WTC11 (cell line): Measurements from ENCODE around the gene KCND3. TPM values are rescaled to one million over a fixed set of nuclear protein-coding genes. Genes with fewer than 3 reads are reported as not detected.

Source experiments
- ATAC-seq: fragments of 200-7000 bp; cut with Tn5 transposase; 2 replicates; pipeline ENCODE4 v1.10.0; 2021; ENCODE audit warnings: mild to moderate bottlenecking, moderate library complexity
- CTCF ChIA-PET: fragments of 300-600 bp; sonication (Branson Sonifier 250); formaldehyde crosslinking; loops from one replicate; lab custom pipeline; 2021; ENCODE audit warnings: antibody characterized with exemption; lab: Charles Lee
- POLR2A ChIA-PET: fragments of 350-600 bp; sonication (Branson Sonifier 250); formaldehyde crosslinking; loops from one replicate; lab custom pipeline; 2021; ENCODE audit warnings: antibody characterized with exemption; lab: Charles Lee
- DNase-seq: peaks from one replicate; pipeline ENCODE4 v3.0.0; 2021; ENCODE audit warnings: low spot score
- H3K27ac Mint-ChIP-seq: 2 replicates; pipeline ENCODE4 v1.8.0; 2021; ENCODE audit warnings: mixed read lengths
- H3K27me3 Mint-ChIP-seq: 2 replicates; pipeline ENCODE4 v1.8.0; 2021; ENCODE audit warnings: low read depth, mild to moderate bottlenecking, moderate library complexity, mixed read lengths
- H3K36me3 Mint-ChIP-seq: 2 replicates; pipeline ENCODE4 v1.8.0; 2021; ENCODE audit warnings: mixed read lengths
- H3K4me1 Mint-ChIP-seq: 2 replicates; pipeline ENCODE4 v1.8.0; 2022; ENCODE audit warnings: mixed read lengths
- H3K4me3 Mint-ChIP-seq: 2 replicates; pipeline ENCODE4 v1.8.0; 2021; ENCODE audit warnings: mild to moderate bottlenecking, moderate library complexity, mixed read lengths
- H3K9me3 Mint-ChIP-seq: 2 replicates; pipeline ENCODE4 v1.8.0; 2021; ENCODE audit warnings: mixed read lengths
- CBFB ChIP-seq: sonication (generic); formaldehyde crosslinking; IDR thresholded peaks from 2 replicates; pipeline ENCODE4 v1.8.1; 2022; ENCODE audit warnings: mild to moderate bottlenecking, low read depth, missing genetic modification reagents
- GRHL2 ChIP-seq: fragments of 250-450 bp; sonication (Bioruptor Pico); IDR thresholded peaks from 2 replicates; pipeline ENCODE4 v1.8.0; 2022; ENCODE audit warnings: mild to moderate bottlenecking, moderate library complexity; ENCODE audit not compliant: insufficient replicate concordance, severe bottlenecking
- GTF2I ChIP-seq: fragments of 250-450 bp; sonication (Bioruptor Pico); conservative IDR thresholded peaks from 2 replicates; pipeline ENCODE4 v1.4.0; 2021; ENCODE audit warnings: mild to moderate bottlenecking
- JUN ChIP-seq: sonication (generic); formaldehyde crosslinking; IDR thresholded peaks from 2 replicates; pipeline ENCODE4 v1.8.0; 2023; ENCODE audit warnings: mild to moderate bottlenecking, missing genetic modification reagents
- NFATC4 ChIP-seq: fragments of 250-450 bp; sonication (Bioruptor Pico); IDR thresholded peaks from 2 replicates; pipeline ENCODE4 v1.9.0; 2021; ENCODE audit warnings: mild to moderate bottlenecking
- NR1H2 ChIP-seq: sonication (generic); formaldehyde crosslinking; IDR thresholded peaks from 2 replicates; pipeline ENCODE4 v1.9.0; 2021; ENCODE audit warnings: mild to moderate bottlenecking, moderate library complexity, missing genetic modification reagents
- SMAD4 ChIP-seq: sonication (generic); formaldehyde crosslinking; IDR thresholded peaks from 2 replicates; pipeline ENCODE4 v1.8.0; 2022; ENCODE audit warnings: mild to moderate bottlenecking, missing genetic modification reagents
- SP1 ChIP-seq: sonication (generic); formaldehyde crosslinking; conservative IDR thresholded peaks from 2 replicates; pipeline ENCODE4 v1.8.1; 2022; ENCODE audit warnings: missing genetic modification reagents
- ZNF317 ChIP-seq: sonication (generic); formaldehyde crosslinking; IDR thresholded peaks from 2 replicates; pipeline ENCODE4 v1.8.1; 2023; ENCODE audit warnings: low read depth, mild to moderate bottlenecking, moderate library complexity, missing genetic modification reagents, borderline replicate concordance
- ZNF416 ChIP-seq: fragments of 250-450 bp; sonication (Bioruptor Pico); IDR thresholded peaks from 2 replicates; pipeline ENCODE4 v1.9.0; 2021; ENCODE audit warnings: mild to moderate bottlenecking, inconsistent platforms
- ZNF671 ChIP-seq: fragments of 250-450 bp; sonication (Bioruptor Pico); IDR thresholded peaks from 2 replicates; pipeline ENCODE4 v1.8.0; 2021; ENCODE audit warnings: mild to moderate bottlenecking
- total RNA-seq: library from RNA; stranded (reverse); gene quantifications from 3 replicates; pipeline ENCODE4 v1.2.3, GENCODE V29; 2021
- TF ChIP-seq, protein P1 (sequence below): sonication (generic); formaldehyde crosslinking; IDR thresholded peaks from 2 replicates; pipeline ENCODE4 v1.8.0; 2022; ENCODE audit warnings: missing genetic modification reagents
- TF ChIP-seq, protein P2 (sequence below): fragments of 250-450 bp; sonication (Bioruptor Pico); IDR thresholded peaks from 2 replicates; pipeline ENCODE4 v2.1.2; 2022; ENCODE audit warnings: mild to moderate bottlenecking, moderate library complexity
- TF ChIP-seq, protein P3 (sequence below): sonication (generic); formaldehyde crosslinking; IDR thresholded peaks from 2 replicates; pipeline ENCODE4 v1.8.1; 2023; ENCODE audit warnings: mild to moderate bottlenecking, missing genetic modification reagents
- TF ChIP-seq, protein P4 (sequence below): sonication (generic); formaldehyde crosslinking; IDR thresholded peaks from 2 replicates; pipeline ENCODE4 v1.8.1; 2023; ENCODE audit warnings: mild to moderate bottlenecking, missing genetic modification reagents
- TF ChIP-seq, protein P5 (sequence below): fragments of 200-600 bp; IDR thresholded peaks from 2 replicates; pipeline ENCODE4 v1.8.0; 2022; ENCODE audit warnings: antibody characterized with exemption
- TF ChIP-seq, protein P6 (sequence below): sonication (generic); formaldehyde crosslinking; IDR thresholded peaks from 2 replicates; pipeline ENCODE4 v1.8.0; 2022; ENCODE audit warnings: mild to moderate bottlenecking, missing genetic modification reagents
- TF ChIP-seq, protein P7 (sequence below): sonication (generic); formaldehyde crosslinking; IDR thresholded peaks from 2 replicates; pipeline ENCODE4 v1.8.0; 2022; ENCODE audit warnings: mild to moderate bottlenecking, missing genetic modification reagents
- TF ChIP-seq, protein P8 (sequence below): sonication (generic); formaldehyde crosslinking; IDR thresholded peaks from 2 replicates; pipeline ENCODE4 v1.8.1; 2023; ENCODE audit warnings: mild to moderate bottlenecking, moderate library complexity, missing genetic modification reagents

The KCND3 gene
- total RNA-seq, 1 experiment from 2014 or later, result 0.35 TPM

DNA sequence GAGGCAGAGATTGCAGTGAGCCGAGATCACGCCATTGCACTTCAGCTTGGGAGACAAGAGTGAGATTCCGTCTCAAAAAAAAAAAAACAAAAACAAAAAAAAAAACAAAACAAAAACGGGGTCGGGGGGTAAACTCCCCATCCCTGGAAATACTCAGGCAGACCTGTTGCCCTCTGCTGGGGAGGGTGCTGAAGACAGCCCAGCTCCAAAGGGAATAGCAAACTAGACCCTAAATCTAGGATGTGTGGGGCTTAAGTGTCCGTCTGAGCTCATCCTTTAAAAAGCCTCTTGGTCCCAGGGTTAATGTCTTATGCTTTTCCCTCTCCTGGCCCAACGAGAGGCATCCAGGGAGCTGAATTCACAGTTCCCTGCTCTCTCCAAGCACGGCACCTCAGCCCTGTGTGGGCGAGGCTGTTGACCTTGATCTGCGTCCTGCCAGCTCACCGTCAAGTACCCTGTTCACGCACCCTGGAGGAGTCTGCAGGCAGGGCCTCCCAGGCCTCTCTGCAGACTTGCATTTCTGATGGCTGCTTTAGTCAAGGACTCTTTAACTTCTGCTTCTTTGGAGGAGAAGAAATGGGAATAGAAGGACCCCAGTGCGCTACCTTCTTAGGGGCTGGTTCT lies 22.3 kb downstream of the KCND3 start (continued):
- TF ChIP-seq, protein P1, sequence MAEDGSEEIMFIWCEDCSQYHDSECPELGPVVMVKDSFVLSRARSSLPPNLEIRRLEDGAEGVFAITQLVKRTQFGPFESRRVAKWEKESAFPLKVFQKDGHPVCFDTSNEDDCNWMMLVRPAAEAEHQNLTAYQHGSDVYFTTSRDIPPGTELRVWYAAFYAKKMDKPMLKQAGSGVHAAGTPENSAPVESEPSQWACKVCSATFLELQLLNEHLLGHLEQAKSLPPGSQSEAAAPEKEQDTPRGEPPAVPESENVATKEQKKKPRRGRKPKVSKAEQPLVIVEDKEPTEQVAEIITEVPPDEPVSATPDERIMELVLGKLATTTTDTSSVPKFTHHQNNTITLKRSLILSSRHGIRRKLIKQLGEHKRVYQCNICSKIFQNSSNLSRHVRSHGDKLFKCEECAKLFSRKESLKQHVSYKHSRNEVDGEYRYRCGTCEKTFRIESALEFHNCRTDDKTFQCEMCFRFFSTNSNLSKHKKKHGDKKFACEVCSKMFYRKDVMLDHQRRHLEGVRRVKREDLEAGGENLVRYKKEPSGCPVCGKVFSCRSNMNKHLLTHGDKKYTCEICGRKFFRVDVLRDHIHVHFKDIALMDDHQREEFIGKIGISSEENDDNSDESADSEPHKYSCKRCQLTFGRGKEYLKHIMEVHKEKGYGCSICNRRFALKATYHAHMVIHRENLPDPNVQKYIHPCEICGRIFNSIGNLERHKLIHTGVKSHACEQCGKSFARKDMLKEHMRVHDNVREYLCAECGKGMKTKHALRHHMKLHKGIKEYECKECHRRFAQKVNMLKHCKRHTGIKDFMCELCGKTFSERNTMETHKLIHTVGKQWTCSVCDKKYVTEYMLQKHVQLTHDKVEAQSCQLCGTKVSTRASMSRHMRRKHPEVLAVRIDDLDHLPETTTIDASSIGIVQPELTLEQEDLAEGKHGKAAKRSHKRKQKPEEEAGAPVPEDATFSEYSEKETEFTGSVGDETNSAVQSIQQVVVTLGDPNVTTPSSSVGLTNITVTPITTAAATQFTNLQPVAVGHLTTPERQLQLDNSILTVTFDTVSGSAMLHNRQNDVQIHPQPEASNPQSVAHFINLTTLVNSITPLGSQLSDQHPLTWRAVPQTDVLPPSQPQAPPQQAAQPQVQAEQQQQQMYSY (CRISPR knock-in tag), result no peak
- TF ChIP-seq GTF2I (CRISPR knock-in tag) (no peak), ZNF671 (CRISPR knock-in tag) (no peak), SP1 (no peak), JUN (CRISPR knock-in tag) (no peak), SMAD4 (CRISPR knock-in tag) (no peak), ZNF317 (no peak), NFATC4 (no peak)
- TF ChIP-seq, protein P2, sequence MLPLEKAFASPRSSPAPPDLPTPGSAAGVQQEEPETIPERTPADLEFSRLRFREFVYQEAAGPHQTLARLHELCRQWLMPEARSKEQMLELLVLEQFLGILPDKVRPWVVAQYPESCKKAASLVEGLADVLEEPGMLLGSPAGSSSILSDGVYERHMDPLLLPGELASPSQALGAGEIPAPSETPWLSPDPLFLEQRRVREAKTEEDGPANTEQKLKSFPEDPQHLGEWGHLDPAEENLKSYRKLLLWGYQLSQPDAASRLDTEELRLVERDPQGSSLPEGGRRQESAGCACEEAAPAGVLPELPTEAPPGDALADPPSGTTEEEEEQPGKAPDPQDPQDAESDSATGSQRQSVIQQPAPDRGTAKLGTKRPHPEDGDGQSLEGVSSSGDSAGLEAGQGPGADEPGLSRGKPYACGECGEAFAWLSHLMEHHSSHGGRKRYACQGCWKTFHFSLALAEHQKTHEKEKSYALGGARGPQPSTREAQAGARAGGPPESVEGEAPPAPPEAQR (CRISPR knock-in tag), result no peak
- TF ChIP-seq, protein P3, sequence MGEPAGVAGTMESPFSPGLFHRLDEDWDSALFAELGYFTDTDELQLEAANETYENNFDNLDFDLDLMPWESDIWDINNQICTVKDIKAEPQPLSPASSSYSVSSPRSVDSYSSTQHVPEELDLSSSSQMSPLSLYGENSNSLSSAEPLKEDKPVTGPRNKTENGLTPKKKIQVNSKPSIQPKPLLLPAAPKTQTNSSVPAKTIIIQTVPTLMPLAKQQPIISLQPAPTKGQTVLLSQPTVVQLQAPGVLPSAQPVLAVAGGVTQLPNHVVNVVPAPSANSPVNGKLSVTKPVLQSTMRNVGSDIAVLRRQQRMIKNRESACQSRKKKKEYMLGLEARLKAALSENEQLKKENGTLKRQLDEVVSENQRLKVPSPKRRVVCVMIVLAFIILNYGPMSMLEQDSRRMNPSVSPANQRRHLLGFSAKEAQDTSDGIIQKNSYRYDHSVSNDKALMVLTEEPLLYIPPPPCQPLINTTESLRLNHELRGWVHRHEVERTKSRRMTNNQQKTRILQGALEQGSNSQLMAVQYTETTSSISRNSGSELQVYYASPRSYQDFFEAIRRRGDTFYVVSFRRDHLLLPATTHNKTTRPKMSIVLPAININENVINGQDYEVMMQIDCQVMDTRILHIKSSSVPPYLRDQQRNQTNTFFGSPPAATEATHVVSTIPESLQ (CRISPR knock-in tag), result no peak
- TF ChIP-seq, protein P4, sequence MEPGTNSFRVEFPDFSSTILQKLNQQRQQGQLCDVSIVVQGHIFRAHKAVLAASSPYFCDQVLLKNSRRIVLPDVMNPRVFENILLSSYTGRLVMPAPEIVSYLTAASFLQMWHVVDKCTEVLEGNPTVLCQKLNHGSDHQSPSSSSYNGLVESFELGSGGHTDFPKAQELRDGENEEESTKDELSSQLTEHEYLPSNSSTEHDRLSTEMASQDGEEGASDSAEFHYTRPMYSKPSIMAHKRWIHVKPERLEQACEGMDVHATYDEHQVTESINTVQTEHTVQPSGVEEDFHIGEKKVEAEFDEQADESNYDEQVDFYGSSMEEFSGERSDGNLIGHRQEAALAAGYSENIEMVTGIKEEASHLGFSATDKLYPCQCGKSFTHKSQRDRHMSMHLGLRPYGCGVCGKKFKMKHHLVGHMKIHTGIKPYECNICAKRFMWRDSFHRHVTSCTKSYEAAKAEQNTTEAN (CRISPR knock-in tag), result no peak
- TF ChIP-seq, protein P5, sequence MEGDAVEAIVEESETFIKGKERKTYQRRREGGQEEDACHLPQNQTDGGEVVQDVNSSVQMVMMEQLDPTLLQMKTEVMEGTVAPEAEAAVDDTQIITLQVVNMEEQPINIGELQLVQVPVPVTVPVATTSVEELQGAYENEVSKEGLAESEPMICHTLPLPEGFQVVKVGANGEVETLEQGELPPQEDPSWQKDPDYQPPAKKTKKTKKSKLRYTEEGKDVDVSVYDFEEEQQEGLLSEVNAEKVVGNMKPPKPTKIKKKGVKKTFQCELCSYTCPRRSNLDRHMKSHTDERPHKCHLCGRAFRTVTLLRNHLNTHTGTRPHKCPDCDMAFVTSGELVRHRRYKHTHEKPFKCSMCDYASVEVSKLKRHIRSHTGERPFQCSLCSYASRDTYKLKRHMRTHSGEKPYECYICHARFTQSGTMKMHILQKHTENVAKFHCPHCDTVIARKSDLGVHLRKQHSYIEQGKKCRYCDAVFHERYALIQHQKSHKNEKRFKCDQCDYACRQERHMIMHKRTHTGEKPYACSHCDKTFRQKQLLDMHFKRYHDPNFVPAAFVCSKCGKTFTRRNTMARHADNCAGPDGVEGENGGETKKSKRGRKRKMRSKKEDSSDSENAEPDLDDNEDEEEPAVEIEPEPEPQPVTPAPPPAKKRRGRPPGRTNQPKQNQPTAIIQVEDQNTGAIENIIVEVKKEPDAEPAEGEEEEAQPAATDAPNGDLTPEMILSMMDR, result no peak

DNA sequence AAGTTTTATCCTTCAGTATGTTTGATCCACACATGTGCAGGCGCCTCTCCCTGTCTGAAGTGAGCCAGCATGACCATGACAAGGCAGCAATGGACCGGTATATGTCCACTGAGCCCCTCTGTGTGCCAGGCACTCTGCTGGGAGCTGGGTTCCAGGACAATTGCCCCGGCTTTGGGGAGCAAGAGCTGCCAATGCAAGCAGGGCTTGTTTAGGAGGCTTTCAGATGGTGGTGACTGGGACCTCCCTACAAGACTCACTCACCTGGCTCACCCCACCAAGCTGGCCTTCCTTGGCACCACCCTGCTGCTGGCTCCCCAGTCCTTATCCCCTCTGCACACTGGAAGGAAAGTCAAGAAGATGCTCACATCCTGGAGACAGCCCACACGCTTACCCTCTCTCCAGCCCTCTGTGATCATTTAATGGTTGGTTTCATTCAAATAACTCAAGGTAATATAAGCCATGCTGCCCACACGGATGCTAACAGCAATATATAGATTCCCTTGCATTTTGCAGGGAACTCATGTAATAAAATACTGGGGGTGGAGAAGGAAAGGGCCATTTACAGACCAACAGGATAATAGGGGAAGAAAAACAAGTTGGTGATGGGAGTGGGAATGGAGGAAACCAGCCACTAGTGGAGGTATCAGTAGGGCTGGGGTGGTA lies 23.6 kb downstream of the KCND3 start:
- POLR2A ChIA-PET, result no interaction called here
- TF ChIP-seq, protein P6, sequence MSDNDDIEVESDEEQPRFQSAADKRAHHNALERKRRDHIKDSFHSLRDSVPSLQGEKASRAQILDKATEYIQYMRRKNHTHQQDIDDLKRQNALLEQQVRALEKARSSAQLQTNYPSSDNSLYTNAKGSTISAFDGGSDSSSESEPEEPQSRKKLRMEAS (CRISPR knock-in tag), result no peak
- no peak for TF ChIP-seq JUN (CRISPR knock-in tag)
- TF ChIP-seq, protein P4 (CRISPR knock-in tag), result no peak
- no peak for TF ChIP-seq CBFB (CRISPR knock-in tag)
- no peak for TF ChIP-seq NFATC4
- TF ChIP-seq NR1H2, result no peak
- TF ChIP-seq, protein P7, sequence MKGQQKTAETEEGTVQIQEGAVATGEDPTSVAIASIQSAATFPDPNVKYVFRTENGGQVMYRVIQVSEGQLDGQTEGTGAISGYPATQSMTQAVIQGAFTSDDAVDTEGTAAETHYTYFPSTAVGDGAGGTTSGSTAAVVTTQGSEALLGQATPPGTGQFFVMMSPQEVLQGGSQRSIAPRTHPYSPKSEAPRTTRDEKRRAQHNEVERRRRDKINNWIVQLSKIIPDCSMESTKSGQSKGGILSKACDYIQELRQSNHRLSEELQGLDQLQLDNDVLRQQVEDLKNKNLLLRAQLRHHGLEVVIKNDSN (CRISPR knock-in tag), result no peak
- TF ChIP-seq, protein P8, sequence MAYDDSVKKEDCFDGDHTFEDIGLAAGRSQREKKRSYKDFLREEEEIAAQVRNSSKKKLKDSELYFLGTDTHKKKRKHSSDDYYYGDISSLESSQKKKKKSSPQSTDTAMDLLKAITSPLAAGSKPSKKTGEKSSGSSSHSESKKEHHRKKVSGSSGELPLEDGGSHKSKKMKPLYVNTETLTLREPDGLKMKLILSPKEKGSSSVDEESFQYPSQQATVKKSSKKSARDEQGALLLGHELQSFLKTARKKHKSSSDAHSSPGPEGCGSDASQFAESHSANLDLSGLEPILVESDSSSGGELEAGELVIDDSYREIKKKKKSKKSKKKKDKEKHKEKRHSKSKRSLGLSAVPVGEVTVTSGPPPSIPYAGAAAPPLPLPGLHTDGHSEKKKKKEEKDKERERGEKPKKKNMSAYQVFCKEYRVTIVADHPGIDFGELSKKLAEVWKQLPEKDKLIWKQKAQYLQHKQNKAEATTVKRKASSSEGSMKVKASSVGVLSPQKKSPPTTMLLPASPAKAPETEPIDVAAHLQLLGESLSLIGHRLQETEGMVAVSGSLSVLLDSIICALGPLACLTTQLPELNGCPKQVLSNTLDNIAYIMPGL (CRISPR knock-in tag), result no peak
- no peak for TF ChIP-seq GRHL2 (CRISPR knock-in tag)
- no peak for TF ChIP-seq ZNF416

More for the DNA sequence above, 23.6 kb downstream of the KCND3 start:
- DNase-seq (no peak), ATAC-seq (no peak)
- Mint-ChIP-seq H3K27ac (no peak overlapping the region), H3K9me3 (no peaks in the 10 kb centered on the region), H3K27me3 (no peaks in the 10 kb centered on the region; the same call in 1 of the 2 replicates), H3K36me3 (no peaks in the 10 kb centered on the region), H3K4me3 (no peak overlapping the region), H3K4me1 (peaks cover 21% of the 10 kb centered on the region)
- CTCF ChIA-PET, result no interaction called here
